NCI-H460 (cell line): ENCODE data around the gene ARHGAP44. TPM values are rescaled to one million over a fixed set of nuclear protein-coding genes. Genes with fewer than 3 reads are reported as not detected.

Source experiments
- DNase-seq: peaks from one replicate; pipeline ENCODE4 v3.0.0-alpha.2; 2016; ENCODE audit warnings: low read depth; ENCODE audit errors: extremely low read depth
- total RNA-seq: library from RNA; depleted of rRNA; stranded (reverse); fragments of >200 nt; shearing (Covaris generic); gene quantifications from 2 replicates; pipeline ENCODE4 v1.2.3, GENCODE V29; 2014

ARHGAP44 gene
- total RNA-seq, 1 experiment from 2014 or later, result 2.1 TPM

GRCh38 chr17:12883472-12883871 is 94.2 kb downstream of the ARHGAP44 start:
- no peak for DNase-seq

GRCh38 chr17:12887088-12887487 is 97.8 kb downstream of the ARHGAP44 start:
- DNase-seq, result no peak

GRCh38 chr17:12896180-12896785 is 107.0 kb downstream of the ARHGAP44 start:
- no peak for DNase-seq

GRCh38 chr17:12898110-12898509 is 108.8 kb downstream of the ARHGAP44 start:
- DNase-seq, result no peak

- DNase-seq, result no peak
Observed at GRCh38 chr17:12899604-12900003, 110.3 kb downstream of the ARHGAP44 start.

GRCh38 chr17:12900474-12900873 is 111.2 kb downstream of the ARHGAP44 start:
- DNase-seq, result no peak

- DNase-seq, result no peak
Observed at GRCh38 chr17:12902046-12902445, 112.7 kb downstream of the ARHGAP44 start.

- DNase-seq, result no peak
Observed at GRCh38 chr17:12907477-12907876, 118.2 kb downstream of the ARHGAP44 start.

GRCh38 chr17:12909046-12909445 is 119.7 kb downstream of the ARHGAP44 start:
- no peak for DNase-seq

- DNase-seq, result no peak
Observed at GRCh38 chr17:12909511-12909910, 120.2 kb downstream of the ARHGAP44 start.

- DNase-seq, result no peak
Observed at GRCh38 chr17:12911239-12911638, 121.9 kb downstream of the ARHGAP44 start.

GRCh38 chr17:12917399-12917798 is 128.1 kb downstream of the ARHGAP44 start:
- no peak for DNase-seq

- no peak for DNase-seq
Observed at GRCh38 chr17:12918142-12918541, 128.8 kb downstream of the ARHGAP44 start.

GRCh38 chr17:12922120-12922519 is 132.8 kb downstream of the ARHGAP44 start:
- no peak for DNase-seq

- no peak for DNase-seq
Observed at GRCh38 chr17:12924614-12925013, 135.3 kb downstream of the ARHGAP44 start.

- DNase-seq, result no peak
Observed at GRCh38 chr17:12927001-12927400, 137.7 kb downstream of the ARHGAP44 start.

- DNase-seq, result no peak
Observed at GRCh38 chr17:12927541-12928425, 138.5 kb downstream of the ARHGAP44 start.

GRCh38 chr17:12928736-12929135 is 139.4 kb downstream of the ARHGAP44 start:
- DNase-seq, result no peak

- DNase-seq, result no peak
Observed at GRCh38 chr17:12936501-12936900, 147.2 kb downstream of the ARHGAP44 start.

- DNase-seq, result no peak
Observed at GRCh38 chr17:12940699-12941098, 151.4 kb downstream of the ARHGAP44 start.

GRCh38 chr17:12947047-12947446 is 157.7 kb downstream of the ARHGAP44 start:
- DNase-seq, result no peak

GRCh38 chr17:12952012-12952411 is 162.7 kb downstream of the ARHGAP44 start:
- no peak for DNase-seq
